NCI-H524 treated with DMSO at 0.1 percent for 48 hours (cell line): Measurements from ENCODE around the gene GSK3B.
"Not testable (repeated sequence)": the region's sequence is repeated elsewhere in the genome, so short reads cannot be mapped to it uniquely, and the experiment has no call there.

Source experiments
- DNase-seq: peaks from one replicate; lab custom pipeline; 2025; lab: John Stamatoyannopoulos, UW

Gene GSK3B

GRCh38 chr3:120052677-120053076 is 41.6 kb downstream of the GSK3B start:
- DNase-seq: no peak

- DNase-seq: no peak
Observed at GRCh38 chr3:120052225-120052624, 42.0 kb downstream of the GSK3B start.

- DNase-seq: not testable (repeated sequence)
Observed at GRCh38 chr3:120051570-120051969, 42.7 kb downstream of the GSK3B start.

- no peak for DNase-seq
Observed at GRCh38 chr3:120049881-120050539, 44.2 kb downstream of the GSK3B start.

GRCh38 chr3:120049072-120049471 is 45.2 kb downstream of the GSK3B start:
- no peak for DNase-seq

GRCh38 chr3:120048355-120049041 is 45.7 kb downstream of the GSK3B start:
- DNase-seq: no peak

- DNase-seq: no peak
Observed at GRCh38 chr3:120047686-120048085, 46.6 kb downstream of the GSK3B start.

- DNase-seq: no peak
Observed at GRCh38 chr3:120040813-120041377, 53.4 kb downstream of the GSK3B start.

- no peak for DNase-seq
Observed at GRCh38 chr3:120039642-120040610, 54.3 kb downstream of the GSK3B start.

GRCh38 chr3:120033596-120033995 is 60.7 kb downstream of the GSK3B start:
- no peak for DNase-seq

GRCh38 chr3:120031561-120031960 is 62.7 kb downstream of the GSK3B start:
- DNase-seq: no peak

- DNase-seq: no peak
Observed at GRCh38 chr3:120029749-120030148, 64.5 kb downstream of the GSK3B start.

- no peak for DNase-seq
Observed at GRCh38 chr3:120028271-120029047, 65.8 kb downstream of the GSK3B start.

- no peak for DNase-seq
Observed at GRCh38 chr3:120027226-120027625, 67.0 kb downstream of the GSK3B start.

GRCh38 chr3:120025520-120025919 is 68.7 kb downstream of the GSK3B start:
- DNase-seq: no peak

- no peak for DNase-seq
Observed at GRCh38 chr3:120024103-120024502, 70.1 kb downstream of the GSK3B start.

- DNase-seq: no peak
Observed at GRCh38 chr3:120022729-120023128, 71.5 kb downstream of the GSK3B start.

- DNase-seq: no peak
Observed at GRCh38 chr3:120021523-120021922, 72.7 kb downstream of the GSK3B start.

GRCh38 chr3:120018299-120018698 is 75.9 kb downstream of the GSK3B start:
- no peak for DNase-seq

- DNase-seq: no peak
Observed at GRCh38 chr3:120017692-120018091, 76.6 kb downstream of the GSK3B start.

- no peak for DNase-seq
Observed at GRCh38 chr3:120013481-120013880, 80.8 kb downstream of the GSK3B start.
